AG10803 (cell line): ENCODE measurements around the gene ACE.

ENCODE experiments used
- DNase-seq: peaks from one replicate; pipeline ENCODE4 v3.0.0; 2010; ENCODE audit warnings: low read depth
- H3K4me3 ChIP-seq: 2 replicates; pipeline ENCODE4 v1.5.1; 2011; ENCODE audit warnings: mild to moderate bottlenecking, low read length, control low read depth
- CTCF ChIP-seq: conservative IDR thresholded peaks from 2 replicates; pipeline ENCODE4 v1.5.1; 2011; ENCODE audit warnings: mild to moderate bottlenecking, low read length, control low read depth, inconsistent platforms

Gene ACE

GRCh38 chr17:63476854-63477479, at the start of gene ACE:
ACE (plus strand) TSS chr17:63477061; CDS start chr17:63477095, 34 bp downstream.
- DNase-seq: no peak
- no peak for TF ChIP-seq CTCF
- H3K4me3 ChIP-seq: peak within 1 kb of the TSS; percentile 58

GRCh38 chr17:63429766-63430165, 47.1 kb upstream of the ACE start:
- no peak for TF ChIP-seq CTCF
- no peak for DNase-seq

GRCh38 chr17:63430223-63430622, 46.6 kb upstream of the ACE start:
- no peak for TF ChIP-seq CTCF
- H3K4me3 ChIP-seq: no peak overlapping the region
- DNase-seq: no peak

More at GRCh38 chr17:63429766-63430165, 47.1 kb upstream of the ACE start:
- H3K4me3 ChIP-seq: no peak overlapping the region

- no peak overlapping the region for H3K4me3 ChIP-seq
- no peak for DNase-seq
Observed at GRCh38 chr17:63431618-63431938, 45.3 kb upstream of the ACE start.

GRCh38 chr17:63431939-63432804, 44.7 kb upstream of the ACE start:
- TF ChIP-seq CTCF: no peak
- no peak overlapping the region for H3K4me3 ChIP-seq
- DNase-seq: no peak

More at GRCh38 chr17:63431618-63431938, 45.3 kb upstream of the ACE start:
- TF ChIP-seq CTCF: no peak

- peak; percentile 98 for DNase-seq
- TF ChIP-seq CTCF: peak; percentile 23
- peak overlapping the region; percentile 12; the same call in 1 of the 2 replicates for H3K4me3 ChIP-seq
Observed at GRCh38 chr17:63433746-63434591, 42.9 kb upstream of the ACE start.
